ENCODE measurements around the gene PTBP1.
"Not testable (repeated sequence)": the region's sequence is repeated elsewhere in the genome, so short reads cannot be mapped to it uniquely, and the experiment has no call there.

The PTBP1 gene

GRCh38 chr19:827710-828321 is 30.6 kb downstream of the PTBP1 start, which contains the start of gene AZU1:
AZU1 (plus strand) TSS chr19:827837; CDS start chr19:827847, 10 bp downstream.
- no peak for DNase-seq (ENCODE audit: low spot score)

GRCh38 chr19:829129-829758 is 32.0 kb downstream of the PTBP1 start:
- no peak for DNase-seq (ENCODE audit: low spot score)

GRCh38 chr19:831407-832369 is 34.4 kb downstream of the PTBP1 start:
- no peak for DNase-seq (ENCODE audit: low spot score)

GRCh38 chr19:834216-834615 is 37.0 kb downstream of the PTBP1 start:
- DNase-seq (ENCODE audit: low spot score): no peak

- DNase-seq (ENCODE audit: low spot score): no peak
Observed at GRCh38 chr19:835210-835810, 38.1 kb downstream of the PTBP1 start.

GRCh38 chr19:840519-841206 is 43.4 kb downstream of the PTBP1 start, which contains the start of gene PRTN3:
PRTN3 (plus strand) TSS chr19:840999; CDS start chr19:841009, 10 bp downstream.
- DNase-seq (ENCODE audit: low spot score): no peak

- DNase-seq (ENCODE audit: low spot score): not testable (repeated sequence)
Observed at GRCh38 chr19:842802-843179, 45.5 kb downstream of the PTBP1 start.

- no peak for DNase-seq (ENCODE audit: low spot score)
Observed at GRCh38 chr19:843180-843835, 46.1 kb downstream of the PTBP1 start.

GRCh38 chr19:843836-844545 is 46.7 kb downstream of the PTBP1 start:
- DNase-seq (ENCODE audit: low spot score): no peak

GRCh38 chr19:844546-844971 is 47.3 kb downstream of the PTBP1 start:
- no peak for DNase-seq (ENCODE audit: low spot score)

- no peak for DNase-seq (ENCODE audit: low spot score)
Observed at GRCh38 chr19:845707-846521, 48.7 kb downstream of the PTBP1 start.

- DNase-seq (ENCODE audit: low spot score): no peak
Observed at GRCh38 chr19:848386-848921, 51.2 kb downstream of the PTBP1 start.

GRCh38 chr19:849195-849594 is 51.9 kb downstream of the PTBP1 start:
- DNase-seq (ENCODE audit: low spot score): not testable (repeated sequence)

GRCh38 chr19:850221-850978 is 53.1 kb downstream of the PTBP1 start:
- no peak for DNase-seq (ENCODE audit: low spot score)

- no peak for DNase-seq (ENCODE audit: low spot score)
Observed at GRCh38 chr19:850979-851335, 53.7 kb downstream of the PTBP1 start.

- DNase-seq (ENCODE audit: low spot score): no peak
Observed at GRCh38 chr19:852136-853013, 55.1 kb downstream of the PTBP1 start, which contains the start of gene ELANE. ELANE (plus strand) TSS chr19:852303; CDS start chr19:852329, 26 bp downstream.

- no peak for DNase-seq (ENCODE audit: low spot score)
Observed at GRCh38 chr19:853014-853585, 55.8 kb downstream of the PTBP1 start.
